ENCODE results near the gene DSCAML1. TPM values are rescaled to one million over a fixed set of nuclear protein-coding genes. Genes with fewer than 3 reads are reported as not detected.

Gene DSCAML1
- total and polyA plus RNA-seq, 9 of the 15 experiments (the other 6 are each of a cell fraction or from before 2014, with no cell fraction given): not detected

DNA sequence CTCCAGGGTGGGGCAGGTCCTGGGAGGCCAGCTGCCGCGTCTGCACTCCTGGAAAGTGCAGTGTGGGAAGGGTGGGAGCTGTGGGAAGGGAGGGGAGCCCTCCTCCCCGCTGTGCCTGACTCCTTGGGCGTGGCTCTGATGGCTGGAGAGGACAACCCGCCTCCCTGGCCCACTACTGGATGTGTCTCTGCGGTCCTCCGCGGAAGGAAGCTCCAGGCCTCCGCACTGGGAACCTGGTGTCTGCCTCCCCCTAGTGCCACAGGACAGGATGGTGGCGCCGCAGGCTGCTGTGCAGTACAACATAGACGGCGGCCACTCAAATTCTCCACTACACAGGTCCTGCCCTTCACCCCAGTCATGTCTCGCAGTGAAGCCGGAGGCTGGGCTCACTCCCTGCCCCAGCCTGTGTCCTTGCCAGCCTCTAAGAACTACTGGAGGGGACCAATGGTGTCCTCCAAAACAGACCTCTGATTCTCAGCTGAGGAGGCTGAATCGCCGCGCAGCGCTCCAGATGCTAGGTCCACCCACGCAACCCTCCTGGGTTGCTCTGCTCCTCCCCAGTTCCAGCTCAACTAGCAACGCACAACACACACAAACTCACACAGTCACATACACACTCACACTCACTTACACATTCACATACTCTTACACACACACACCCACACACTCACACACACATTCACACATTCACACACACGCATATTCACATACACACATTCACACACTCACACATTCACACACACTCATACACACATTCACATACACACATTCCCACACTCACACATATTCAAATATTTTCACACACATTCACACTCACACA lies 12.4 kb upstream of the DSCAML1 start (continued):
- TF ChIP-seq, protein P1, sequence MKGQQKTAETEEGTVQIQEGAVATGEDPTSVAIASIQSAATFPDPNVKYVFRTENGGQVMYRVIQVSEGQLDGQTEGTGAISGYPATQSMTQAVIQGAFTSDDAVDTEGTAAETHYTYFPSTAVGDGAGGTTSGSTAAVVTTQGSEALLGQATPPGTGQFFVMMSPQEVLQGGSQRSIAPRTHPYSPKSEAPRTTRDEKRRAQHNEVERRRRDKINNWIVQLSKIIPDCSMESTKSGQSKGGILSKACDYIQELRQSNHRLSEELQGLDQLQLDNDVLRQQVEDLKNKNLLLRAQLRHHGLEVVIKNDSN (CRISPR knock-in tag; IDR thresholded peaks at IDR 0.05): no peak
- TF ChIP-seq NR3C1 (CRISPR knock-in tag; IDR thresholded peaks at IDR 0.05) (no peak), ATF7 (IDR thresholded peaks at IDR 0.05) (no peak), ZNF431 (CRISPR knock-in tag; IDR thresholded peaks at IDR 0.05) (no peak), HMGN3 (IDR thresholded peaks at IDR 0.05; ENCODE audit: borderline replicate concordance, extremely low read depth, insufficient read length, low read depth, low read length) (no peak), BRF1 (IDR thresholded peaks at IDR 0.05; ENCODE audit: borderline replicate concordance, extremely low read depth, insufficient read length) (no peak), XRCC3 (IDR thresholded peaks at IDR 0.05) (no peak), SMC3 (conservative IDR thresholded peaks at IDR 0.05; ENCODE audit: insufficient read depth, low read depth, low read length) (peak; percentile 32; the same call in 1 of the 2 replicates), SETDB1 (IDR thresholded peaks at IDR 0.05; ENCODE audit: low read length) (no peak), ILK (tag; IDR thresholded peaks at IDR 0.05; ENCODE audit: borderline replicate concordance, low read depth) (no peak), SP2 (IDR thresholded peaks at IDR 0.05; ENCODE audit: extremely low read depth, low read depth, low read length, poor library complexity, severe bottlenecking) (no peak), ZBED1 (IDR thresholded peaks at IDR 0.05) (no peak), ETV5 (CRISPR knock-in tag; IDR thresholded peaks at IDR 0.05; ENCODE audit: low read depth) (no peak), EGR1 (conservative IDR thresholded peaks at IDR 0.05) (peak; percentile 97)
- TF ChIP-seq, protein P2, sequence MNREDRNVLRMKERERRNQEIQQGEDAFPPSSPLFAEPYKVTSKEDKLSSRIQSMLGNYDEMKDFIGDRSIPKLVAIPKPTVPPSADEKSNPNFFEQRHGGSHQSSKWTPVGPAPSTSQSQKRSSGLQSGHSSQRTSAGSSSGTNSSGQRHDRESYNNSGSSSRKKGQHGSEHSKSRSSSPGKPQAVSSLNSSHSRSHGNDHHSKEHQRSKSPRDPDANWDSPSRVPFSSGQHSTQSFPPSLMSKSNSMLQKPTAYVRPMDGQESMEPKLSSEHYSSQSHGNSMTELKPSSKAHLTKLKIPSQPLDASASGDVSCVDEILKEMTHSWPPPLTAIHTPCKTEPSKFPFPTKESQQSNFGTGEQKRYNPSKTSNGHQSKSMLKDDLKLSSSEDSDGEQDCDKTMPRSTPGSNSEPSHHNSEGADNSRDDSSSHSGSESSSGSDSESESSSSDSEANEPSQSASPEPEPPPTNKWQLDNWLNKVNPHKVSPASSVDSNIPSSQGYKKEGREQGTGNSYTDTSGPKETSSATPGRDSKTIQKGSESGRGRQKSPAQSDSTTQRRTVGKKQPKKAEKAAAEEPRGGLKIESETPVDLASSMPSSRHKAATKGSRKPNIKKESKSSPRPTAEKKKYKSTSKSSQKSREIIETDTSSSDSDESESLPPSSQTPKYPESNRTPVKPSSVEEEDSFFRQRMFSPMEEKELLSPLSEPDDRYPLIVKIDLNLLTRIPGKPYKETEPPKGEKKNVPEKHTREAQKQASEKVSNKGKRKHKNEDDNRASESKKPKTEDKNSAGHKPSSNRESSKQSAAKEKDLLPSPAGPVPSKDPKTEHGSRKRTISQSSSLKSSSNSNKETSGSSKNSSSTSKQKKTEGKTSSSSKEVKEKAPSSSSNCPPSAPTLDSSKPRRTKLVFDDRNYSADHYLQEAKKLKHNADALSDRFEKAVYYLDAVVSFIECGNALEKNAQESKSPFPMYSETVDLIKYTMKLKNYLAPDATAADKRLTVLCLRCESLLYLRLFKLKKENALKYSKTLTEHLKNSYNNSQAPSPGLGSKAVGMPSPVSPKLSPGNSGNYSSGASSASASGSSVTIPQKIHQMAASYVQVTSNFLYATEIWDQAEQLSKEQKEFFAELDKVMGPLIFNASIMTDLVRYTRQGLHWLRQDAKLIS (CRISPR knock-in tag; IDR thresholded peaks at IDR 0.05): no peak
- TF ChIP-seq, protein P3, sequence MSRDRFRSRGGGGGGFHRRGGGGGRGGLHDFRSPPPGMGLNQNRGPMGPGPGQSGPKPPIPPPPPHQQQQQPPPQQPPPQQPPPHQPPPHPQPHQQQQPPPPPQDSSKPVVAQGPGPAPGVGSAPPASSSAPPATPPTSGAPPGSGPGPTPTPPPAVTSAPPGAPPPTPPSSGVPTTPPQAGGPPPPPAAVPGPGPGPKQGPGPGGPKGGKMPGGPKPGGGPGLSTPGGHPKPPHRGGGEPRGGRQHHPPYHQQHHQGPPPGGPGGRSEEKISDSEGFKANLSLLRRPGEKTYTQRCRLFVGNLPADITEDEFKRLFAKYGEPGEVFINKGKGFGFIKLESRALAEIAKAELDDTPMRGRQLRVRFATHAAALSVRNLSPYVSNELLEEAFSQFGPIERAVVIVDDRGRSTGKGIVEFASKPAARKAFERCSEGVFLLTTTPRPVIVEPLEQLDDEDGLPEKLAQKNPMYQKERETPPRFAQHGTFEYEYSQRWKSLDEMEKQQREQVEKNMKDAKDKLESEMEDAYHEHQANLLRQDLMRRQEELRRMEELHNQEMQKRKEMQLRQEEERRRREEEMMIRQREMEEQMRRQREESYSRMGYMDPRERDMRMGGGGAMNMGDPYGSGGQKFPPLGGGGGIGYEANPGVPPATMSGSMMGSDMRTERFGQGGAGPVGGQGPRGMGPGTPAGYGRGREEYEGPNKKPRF (IDR thresholded peaks at IDR 0.05; ENCODE audit: low read depth, low read length): no peak
- TF ChIP-seq, protein P4, sequence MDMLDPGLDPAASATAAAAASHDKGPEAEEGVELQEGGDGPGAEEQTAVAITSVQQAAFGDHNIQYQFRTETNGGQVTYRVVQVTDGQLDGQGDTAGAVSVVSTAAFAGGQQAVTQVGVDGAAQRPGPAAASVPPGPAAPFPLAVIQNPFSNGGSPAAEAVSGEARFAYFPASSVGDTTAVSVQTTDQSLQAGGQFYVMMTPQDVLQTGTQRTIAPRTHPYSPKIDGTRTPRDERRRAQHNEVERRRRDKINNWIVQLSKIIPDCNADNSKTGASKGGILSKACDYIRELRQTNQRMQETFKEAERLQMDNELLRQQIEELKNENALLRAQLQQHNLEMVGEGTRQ (CRISPR knock-in tag; IDR thresholded peaks at IDR 0.05): no peak
- TF ChIP-seq, protein P5, sequence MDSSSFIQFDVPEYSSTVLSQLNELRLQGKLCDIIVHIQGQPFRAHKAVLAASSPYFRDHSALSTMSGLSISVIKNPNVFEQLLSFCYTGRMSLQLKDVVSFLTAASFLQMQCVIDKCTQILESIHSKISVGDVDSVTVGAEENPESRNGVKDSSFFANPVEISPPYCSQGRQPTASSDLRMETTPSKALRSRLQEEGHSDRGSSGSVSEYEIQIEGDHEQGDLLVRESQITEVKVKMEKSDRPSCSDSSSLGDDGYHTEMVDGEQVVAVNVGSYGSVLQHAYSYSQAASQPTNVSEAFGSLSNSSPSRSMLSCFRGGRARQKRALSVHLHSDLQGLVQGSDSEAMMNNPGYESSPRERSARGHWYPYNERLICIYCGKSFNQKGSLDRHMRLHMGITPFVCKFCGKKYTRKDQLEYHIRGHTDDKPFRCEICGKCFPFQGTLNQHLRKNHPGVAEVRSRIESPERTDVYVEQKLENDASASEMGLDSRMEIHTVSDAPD (CRISPR knock-in tag; IDR thresholded peaks at IDR 0.05): no peak

Measured in K562 (cell line).